CD4-positive, alpha-beta T cell (primary cell): ENCODE results near the gene PDGFA. TPM values are rescaled to one million over a fixed set of nuclear protein-coding genes. Genes with fewer than 3 reads are reported as not detected.

Experiments
- ATAC-seq: fragments of 200-7000 bp; cut with Tn5 transposase; one replicate; pipeline ENCODE4 v1.10.0; 2022; ENCODE audit warnings: mild to moderate bottlenecking; ENCODE audit not compliant: poor library complexity
- CTCF ChIA-PET: fragments of 350-600 bp; sonication (Branson Sonifier 250); formaldehyde crosslinking; loops from one replicate; lab custom pipeline; 2021; ENCODE audit warnings: antibody characterized with exemption, inconsistent platforms; lab: Charles Lee
- POLR2A ChIA-PET: fragments of 350-600 bp; sonication (Branson Sonifier 250); formaldehyde crosslinking; loops from one replicate; lab custom pipeline; 2021; ENCODE audit warnings: antibody characterized with exemption, inconsistent platforms; lab: Charles Lee
- DNase-seq, 14 experiments: peaks; one replicate each; pipeline ENCODE4 v3.0.0-alpha.2; 2013 to 2020; ENCODE audit warnings: mixed read lengths in 2 of 14
- H3K27ac ChIP-seq, 2 donors: one replicate each; pipeline versions ENCODE4 v1.5.1 to v1.7.0; 2013; ENCODE audit warnings: low read length in 2 of 2, low read depth in 1 of 2, mild to moderate bottlenecking in 1 of 2
- H3K27me3 ChIP-seq, 2 experiments: 1 replicate in 1 of 2; 2 replicates in 1 of 2; pipeline versions ENCODE4 v1.6.1 to v1.7.0; 2013; ENCODE audit warnings: low read length in 2 of 2, control low read depth in 1 of 2, mild to moderate bottlenecking in 1 of 2, moderate library complexity in 1 of 2; ENCODE audit not compliant: insufficient read depth in 2 of 2, control insufficient read depth in 1 of 2
- H3K36me3 ChIP-seq: one replicate; pipeline ENCODE4 v1.6.1; 2013; ENCODE audit warnings: low read length, control low read depth; ENCODE audit not compliant: insufficient read depth
- H3K4me1 ChIP-seq: one replicate; pipeline ENCODE4 v1.6.1; 2013; ENCODE audit warnings: low read length, control low read depth; ENCODE audit not compliant: insufficient read depth
- H3K4me3 ChIP-seq: one replicate; pipeline ENCODE4 v1.5.1; 2013; ENCODE audit warnings: mild to moderate bottlenecking, low read length, moderate library complexity
- H3K9me3 ChIP-seq, 2 experiments: 1 replicate in 1 of 2; 2 replicates in 1 of 2; pipeline versions ENCODE4 v1.6.1 to v1.7.0; 2013; ENCODE audit warnings: low read length in 2 of 2, mild to moderate bottlenecking in 2 of 2, control low read depth in 1 of 2, moderate library complexity in 1 of 2; ENCODE audit not compliant: control insufficient read depth in 1 of 2, insufficient read depth in 1 of 2
- H3K27ac Mint-ChIP-seq: one replicate; pipeline ENCODE4 v1.8.0; 2020; ENCODE audit warnings: mixed read lengths
- H3K27me3 Mint-ChIP-seq: one replicate; pipeline ENCODE4 v1.8.0; 2021; ENCODE audit warnings: mixed read lengths
- H3K36me3 Mint-ChIP-seq: one replicate; pipeline ENCODE4 v1.8.0; 2021; ENCODE audit warnings: low read depth, mixed read lengths
- H3K4me1 Mint-ChIP-seq: one replicate; pipeline ENCODE4 v1.8.0; 2021; ENCODE audit warnings: low read depth, mixed read lengths
- H3K4me3 Mint-ChIP-seq: one replicate; pipeline ENCODE4 v1.8.0; 2020; ENCODE audit warnings: mild to moderate bottlenecking, mixed read lengths
- H3K9me3 Mint-ChIP-seq: one replicate; pipeline ENCODE4 v1.8.0; 2020; ENCODE audit warnings: mixed read lengths
- intact Hi-C, 2 experiments: fragments of 100-400 bp; cut with DNase I in 1 of 2; cut with micrococcal nuclease in 1 of 2; formaldehyde crosslinking; loops; one replicate each; pipeline versions ENCODE4 v1.15.1 to v1.9.0; 2023 to 2025; cut with DNase I, micrococcal nuclease
- total RNA-seq, 174 experiments: library from RNA in 2 of 174; stranded (reverse) in 2 of 174; gene quantifications; one replicate each; pipeline ENCODE4 v1.2.3 and lab custom pipeline; 2021 to 2026
- TF ChIP-seq, protein P1 (sequence below): fragments of 200-600 bp; IDR thresholded peaks from one replicate; pipeline ENCODE4 v1.8.0; 2022; ENCODE audit warnings: antibody characterized with exemption, mild to moderate bottlenecking

Gene PDGFA
- total RNA-seq, 2 experiments from 2014 or later = 0.55 to 0.70 TPM

- Mint-ChIP-seq H3K4me1 (peaks cover 9% of the 10 kb centered on the region), H3K9me3 (no peaks in the 10 kb centered on the region), H3K27me3 (peaks cover 5% of the 10 kb centered on the region), H3K4me3 (no peak overlapping the region), H3K27ac (no peak overlapping the region), H3K36me3 (no peaks in the 10 kb centered on the region)
- intact Hi-C loops = no loop called here
- no peak for DNase-seq
- Histone ChIP-seq H3K27me3 (peaks cover 5 to 17% of the 10 kb centered on the region in 2 experiments), H3K27ac (no peak overlapping the region), H3K36me3 (no peaks in the 10 kb centered on the region), H3K4me1 (peaks cover 6% of the 10 kb centered on the region), H3K4me3 (no peak overlapping the region), H3K9me3 (peaks cover 0 to 13% of the 10 kb centered on the region in 2 experiments)
- ChIA-PET CTCF (no interaction called here), POLR2A (no interaction called here)
- TF ChIP-seq, protein P1, sequence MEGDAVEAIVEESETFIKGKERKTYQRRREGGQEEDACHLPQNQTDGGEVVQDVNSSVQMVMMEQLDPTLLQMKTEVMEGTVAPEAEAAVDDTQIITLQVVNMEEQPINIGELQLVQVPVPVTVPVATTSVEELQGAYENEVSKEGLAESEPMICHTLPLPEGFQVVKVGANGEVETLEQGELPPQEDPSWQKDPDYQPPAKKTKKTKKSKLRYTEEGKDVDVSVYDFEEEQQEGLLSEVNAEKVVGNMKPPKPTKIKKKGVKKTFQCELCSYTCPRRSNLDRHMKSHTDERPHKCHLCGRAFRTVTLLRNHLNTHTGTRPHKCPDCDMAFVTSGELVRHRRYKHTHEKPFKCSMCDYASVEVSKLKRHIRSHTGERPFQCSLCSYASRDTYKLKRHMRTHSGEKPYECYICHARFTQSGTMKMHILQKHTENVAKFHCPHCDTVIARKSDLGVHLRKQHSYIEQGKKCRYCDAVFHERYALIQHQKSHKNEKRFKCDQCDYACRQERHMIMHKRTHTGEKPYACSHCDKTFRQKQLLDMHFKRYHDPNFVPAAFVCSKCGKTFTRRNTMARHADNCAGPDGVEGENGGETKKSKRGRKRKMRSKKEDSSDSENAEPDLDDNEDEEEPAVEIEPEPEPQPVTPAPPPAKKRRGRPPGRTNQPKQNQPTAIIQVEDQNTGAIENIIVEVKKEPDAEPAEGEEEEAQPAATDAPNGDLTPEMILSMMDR = no peak
- no peak for ATAC-seq
These were observed 66.7 kb downstream of the PDGFA start for GRCh38 chr7:452791-453455.

DNA sequence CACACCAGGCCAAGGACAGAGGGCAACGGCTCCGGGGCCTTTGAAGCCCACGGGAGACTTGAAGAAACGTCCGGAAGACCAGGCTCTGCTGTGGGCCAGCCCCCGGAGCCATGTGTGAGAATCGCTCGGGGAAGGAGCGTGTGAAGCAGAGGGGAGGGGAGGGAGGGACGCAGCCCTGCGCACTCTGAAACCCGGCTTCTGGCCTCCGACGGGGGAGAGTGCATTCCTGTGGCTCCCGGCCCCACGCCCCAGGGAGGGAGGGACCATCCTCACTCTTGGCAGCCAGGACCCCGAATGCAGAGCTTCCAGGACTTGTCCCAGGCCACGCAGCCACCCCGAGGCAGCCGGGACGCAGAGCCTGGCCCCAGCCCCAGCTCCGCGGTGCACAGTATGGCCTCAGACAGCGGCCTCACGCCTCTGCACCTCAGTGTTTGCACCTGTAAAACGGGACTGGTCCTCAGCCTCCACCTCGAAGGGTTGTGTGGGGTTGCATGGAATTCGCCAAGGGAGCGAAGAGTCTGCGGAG lies 67.4 kb downstream of the PDGFA start:
- Histone ChIP-seq H3K9me3 (peaks cover 0 to 13% of the 10 kb centered on the region in 2 experiments), H3K36me3 (no peaks in the 10 kb centered on the region), H3K27ac (no peak overlapping the region), H3K4me1 (peaks cover 6% of the 10 kb centered on the region), H3K4me3 (no peak overlapping the region), H3K27me3 (peaks cover 5 to 17% of the 10 kb centered on the region in 2 experiments)
- DNase-seq (no peak), ATAC-seq (no peak)
- Mint-ChIP-seq H3K27me3 (peaks cover 5% of the 10 kb centered on the region), H3K4me3 (no peak overlapping the region), H3K36me3 (no peaks in the 10 kb centered on the region), H3K27ac (no peak overlapping the region), H3K4me1 (peaks cover 9% of the 10 kb centered on the region), H3K9me3 (no peaks in the 10 kb centered on the region)
- ChIA-PET CTCF (no interaction called here), POLR2A (no interaction called here)
- intact Hi-C loops = no loop called here
- TF ChIP-seq, protein P1 = no peak

DNA sequence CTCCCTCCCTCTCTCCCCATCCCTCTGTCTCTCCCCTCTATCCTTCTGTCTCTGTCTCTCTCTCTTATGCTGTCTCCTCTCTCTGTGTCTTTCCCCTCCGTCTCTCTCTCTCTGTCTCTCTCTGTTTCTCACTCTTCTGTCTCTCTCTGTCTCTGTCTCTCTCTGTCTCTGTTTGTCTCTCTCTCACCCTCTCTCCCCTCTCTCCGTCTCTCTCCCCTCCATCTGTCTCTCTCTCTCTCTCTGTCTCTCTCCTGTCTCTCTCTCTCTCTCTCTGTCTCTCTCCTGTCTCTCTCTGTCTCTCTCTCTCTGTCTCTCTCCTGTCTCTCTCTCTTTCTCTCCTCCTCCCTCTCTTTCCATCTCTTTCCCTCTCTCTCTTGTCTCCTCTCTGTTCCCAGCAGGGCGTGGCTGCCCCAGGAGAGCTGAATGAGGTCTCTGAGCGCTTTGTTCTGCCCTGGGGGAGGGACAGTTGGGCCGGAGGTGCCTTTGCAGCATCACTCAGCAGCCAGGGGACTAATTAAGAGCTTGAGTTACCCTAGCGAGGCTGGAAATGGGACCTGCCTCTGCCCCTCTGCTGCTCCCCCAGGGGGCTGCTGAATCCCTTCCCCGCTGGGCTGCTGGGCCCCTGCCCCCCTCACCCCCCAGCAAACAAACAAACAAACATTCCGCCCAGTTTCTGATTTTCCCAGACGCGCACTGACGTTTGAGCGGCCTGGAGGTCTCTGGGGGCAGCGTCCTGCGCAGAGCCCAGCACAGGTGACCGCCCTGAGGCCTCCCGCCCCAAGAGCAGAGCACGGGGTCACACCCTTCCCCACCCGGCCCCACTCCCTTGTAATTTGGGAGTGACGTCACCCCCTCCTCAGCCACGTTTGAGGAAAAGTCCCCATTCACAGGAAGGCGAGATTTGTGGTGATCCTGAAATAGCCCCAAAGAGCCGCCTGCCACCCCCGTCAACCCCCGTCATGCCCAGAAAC lies 68.1 kb downstream of the PDGFA start:
- Mint-ChIP-seq H3K4me1 (peaks cover 9% of the 10 kb centered on the region), H3K9me3 (no peaks in the 10 kb centered on the region), H3K27ac (no peak overlapping the region), H3K36me3 (no peaks in the 10 kb centered on the region), H3K4me3 (no peak overlapping the region), H3K27me3 (peaks cover 5% of the 10 kb centered on the region)
- H3K4me3 ChIP-seq = no peak overlapping the region
- H3K27me3 ChIP-seq = peaks cover 5 to 17% of the 10 kb centered on the region in 2 experiments
- peaks cover 0 to 13% of the 10 kb centered on the region in 2 experiments for H3K9me3 ChIP-seq
- ChIA-PET POLR2A (no interaction called here), CTCF (no interaction called here)
- ATAC-seq (no peak), DNase-seq (no peak)
- intact Hi-C loops = no loop called here
- no peak overlapping the region for H3K27ac ChIP-seq
- no peaks in the 10 kb centered on the region for H3K36me3 ChIP-seq
- TF ChIP-seq, protein P1 = no peak
- H3K4me1 ChIP-seq = peaks cover 6% of the 10 kb centered on the region
